ENCODE results near the gene FNDC7. TPM values are rescaled to one million over a fixed set of nuclear protein-coding genes. Genes with fewer than 3 reads are reported as not detected.
A peak's percentile ranks its signal among the peaks of the same experiment; 100 is the strongest.
"Not testable (repeated sequence)": the region's sequence is repeated elsewhere in the genome, so short reads cannot be mapped to it uniquely, and the experiment has no call there.

FNDC7 gene
- total RNA-seq, 2 experiments from 2014 or later: not detected

DNA sequence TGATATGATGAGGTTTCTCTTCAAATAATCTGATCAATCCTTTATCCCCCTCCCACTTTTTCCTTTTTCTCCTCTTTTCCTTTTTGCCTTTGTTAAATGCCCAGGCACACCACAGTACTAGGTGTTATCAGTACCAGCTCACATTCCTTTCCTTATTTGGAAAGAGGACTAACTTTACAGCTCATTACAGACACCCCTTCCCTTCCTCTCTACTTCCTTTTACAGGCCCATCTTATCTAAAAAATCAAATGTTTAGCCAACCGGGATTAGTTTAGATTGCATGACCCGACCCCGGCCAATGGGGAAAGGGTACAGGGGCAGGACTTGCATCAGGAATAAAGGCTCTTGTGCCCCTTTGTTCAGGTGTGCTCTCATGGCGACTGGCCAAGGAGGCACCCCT lies 31.0 kb upstream of the FNDC7 start:
- H3K4me1 Mint-ChIP-seq (ENCODE audit: low read depth); intact Hi-C loops (cut with micrococcal nuclease); DNase-seq; H3K9me3 Mint-ChIP-seq; H3K27me3 Mint-ChIP-seq; H3K27ac Mint-ChIP-seq; H3K36me3 Mint-ChIP-seq; H3K4me3 Mint-ChIP-seq: not testable (repeated sequence)
- CTCF ChIA-PET: interaction anchor here (0.7 kb wide), 1 partner anchor 93 kb away, joined by 3 read pairs; no protein-coding TSS in a partner anchor
- POLR2A ChIA-PET: interaction anchor here (4.1 kb wide), 1 partner anchor 11 kb away, joined by 19 read pairs; the partner anchor contains the start of gene PRPF38B

DNA sequence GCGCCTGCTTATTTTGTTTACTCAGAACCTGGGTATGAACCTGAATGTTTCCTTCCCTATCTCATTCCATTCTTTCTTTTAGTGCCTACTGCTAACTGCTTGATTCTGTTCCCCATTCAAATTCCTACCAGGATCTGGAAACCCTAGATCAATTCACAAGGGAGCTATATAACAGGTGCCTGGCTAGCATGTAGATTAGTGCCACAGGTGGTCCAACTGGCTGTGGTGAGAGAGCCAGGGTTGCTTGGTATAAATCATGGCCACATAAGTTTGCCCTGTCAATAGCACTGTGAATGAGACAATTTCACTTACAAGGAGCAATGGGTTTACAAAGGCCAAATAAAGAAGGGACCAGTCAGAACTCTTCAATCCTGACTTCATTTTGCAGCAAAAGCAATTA lies 27.2 kb upstream of the FNDC7 start:
- no peak overlapping the region for H3K4me3 Mint-ChIP-seq
- no peaks in the 10 kb centered on the region for H3K36me3 Mint-ChIP-seq
- H3K4me1 Mint-ChIP-seq (ENCODE audit: low read depth): peaks cover 6% of the 10 kb centered on the region
- POLR2A ChIA-PET: no interaction called here
- H3K27ac Mint-ChIP-seq: no peak overlapping the region
- no peak for DNase-seq
- CTCF ChIA-PET: no interaction called here
- H3K9me3 Mint-ChIP-seq: no peaks in the 10 kb centered on the region
- intact Hi-C loops (cut with micrococcal nuclease): no loop called here
- no peaks in the 10 kb centered on the region for H3K27me3 Mint-ChIP-seq

GRCh38 chr1:108686614-108687313 lies 25.9 kb upstream of the FNDC7 start:
- DNase-seq: no peak
- no peaks in the 10 kb centered on the region for H3K9me3 Mint-ChIP-seq
- H3K27me3 Mint-ChIP-seq: no peaks in the 10 kb centered on the region
- intact Hi-C loops (cut with micrococcal nuclease): no loop called here
- no peaks in the 10 kb centered on the region for H3K36me3 Mint-ChIP-seq
- no peak overlapping the region for H3K27ac Mint-ChIP-seq
- POLR2A ChIA-PET: no interaction called here
- no peak overlapping the region for H3K4me3 Mint-ChIP-seq
- CTCF ChIA-PET: no interaction called here
- H3K4me1 Mint-ChIP-seq (ENCODE audit: low read depth): peaks cover 16% of the 10 kb centered on the region

GRCh38 chr1:108691128-108691941 lies 21.4 kb upstream of the FNDC7 start:
- Mint-ChIP-seq H3K27me3 (no peaks in the 10 kb centered on the region), H3K27ac (peak overlapping the region; percentile 99), H3K4me3 (peak overlapping the region; percentile 96), H3K9me3 (no peaks in the 10 kb centered on the region), H3K4me1 (ENCODE audit: low read depth) (peaks cover 29% of the 10 kb centered on the region), H3K36me3 (peaks cover 33% of the 10 kb centered on the region)
- ChIA-PET CTCF (interaction anchor here (0.8 to 3.4 kb wide), 10 partner anchors 15 to 179 kb away, joined by 3 to 31 read pairs (median 6); partner anchors contain the start of genes EEIG2 and HENMT1), POLR2A (interaction anchor here (0.9 to 5.0 kb wide), 18 partner anchors 9 to 491 kb away, joined by 3 to 79 read pairs (median 9); partner anchors contain the start of genes CLCC1, EEIG2, HENMT1 and SLC25A24)
- DNase-seq: no peak
- intact Hi-C loops (cut with micrococcal nuclease): loop anchor here (5.0 kb wide), 3 partner anchors 129 to 271 kb away; partner anchors contain the start of genes CLCC1 and EEIG2

GRCh38 chr1:108691942-108692723 lies 20.6 kb upstream of the FNDC7 start, which contains the start of gene PRPF38B:
Gene PRPF38B (plus strand): TSS chr1:108692310. CDS start chr1:108692592, 282 bp downstream.
- ChIA-PET POLR2A (interaction anchor here (0.6 to 5.0 kb wide), 23 partner anchors 10 to 491 kb away, joined by 3 to 79 read pairs (median 6); partner anchors contain the start of genes CLCC1, EEIG2, HENMT1 and SLC25A24), CTCF (interaction anchor here (0.8 to 3.4 kb wide), 14 partner anchors 11 to 206 kb away, joined by 3 to 31 read pairs (median 6); partner anchors contain the start of genes EEIG2, HENMT1 and STXBP3)
- H3K4me1 Mint-ChIP-seq (ENCODE audit: low read depth): peaks cover 37% of the 10 kb centered on the region
- peaks cover 40% of the 10 kb centered on the region for H3K36me3 Mint-ChIP-seq
- peak; percentile 97 for DNase-seq
- intact Hi-C loops (cut with micrococcal nuclease): loop anchor here (1.0 to 5.0 kb wide), 10 partner anchors 17 to 421 kb away; partner anchors contain the start of genes CLCC1, EEIG2, GPSM2 and STXBP3
- H3K4me3 Mint-ChIP-seq: peak within 1 kb of the TSS; percentile 96
- H3K27me3 Mint-ChIP-seq: no peaks in the 10 kb centered on the region
- peak within 1 kb of the TSS; percentile 99 for H3K27ac Mint-ChIP-seq
- no peaks in the 10 kb centered on the region for H3K9me3 Mint-ChIP-seq

DNA sequence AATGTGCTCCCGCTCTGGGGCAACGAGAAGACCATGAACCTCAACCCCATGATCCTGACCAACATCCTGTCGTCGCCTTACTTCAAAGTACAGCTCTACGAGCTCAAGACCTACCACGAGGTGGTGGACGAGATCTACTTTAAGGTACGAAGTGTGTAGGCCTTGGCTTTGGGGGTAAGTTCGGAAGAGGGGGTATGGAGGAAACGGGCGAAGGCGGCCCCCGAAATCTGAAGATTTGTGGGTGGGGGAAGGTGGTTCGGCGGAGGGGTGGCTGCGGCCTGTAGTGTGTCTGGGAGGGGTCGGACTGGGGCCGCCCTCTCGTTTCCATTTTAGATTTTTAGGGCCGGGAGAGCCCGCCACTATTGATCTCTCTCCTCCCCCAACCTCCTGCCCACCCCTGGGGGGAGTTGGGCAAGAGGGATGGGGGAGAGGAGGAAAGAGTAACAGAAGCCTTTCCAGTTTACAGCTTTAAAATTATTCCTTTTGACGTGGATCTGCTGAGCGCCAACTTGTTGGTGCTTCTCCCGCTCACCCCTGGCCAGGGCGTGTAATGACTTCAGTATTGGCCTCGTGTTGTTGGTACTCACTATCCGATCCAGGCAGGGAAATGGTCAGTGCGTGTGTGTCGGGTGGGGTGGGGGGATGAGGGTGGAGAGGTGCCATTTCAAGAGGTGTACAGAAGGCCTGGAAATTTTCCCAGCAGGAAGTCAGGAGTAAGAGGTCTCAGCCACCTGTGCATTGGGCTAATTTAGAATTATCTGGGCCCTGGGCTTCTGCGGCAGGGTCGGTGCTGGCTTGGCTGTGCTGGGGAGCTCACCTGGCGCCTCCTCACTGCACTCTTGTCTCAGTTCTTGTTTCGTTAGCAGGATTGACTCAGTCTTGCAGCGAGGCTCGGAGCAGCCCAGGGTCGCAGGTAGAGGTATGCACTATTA lies 19.7 kb upstream of the FNDC7 start:
- intact Hi-C loops (cut with micrococcal nuclease): loop anchor here (1.0 to 5.0 kb wide), 10 partner anchors 16 to 420 kb away; partner anchors contain the start of genes CLCC1, EEIG2, GPSM2 and STXBP3
- DNase-seq: peak; percentile 78
- Mint-ChIP-seq H3K27ac (peak overlapping the region; percentile 99), H3K27me3 (no peaks in the 10 kb centered on the region), H3K36me3 (peaks cover 47% of the 10 kb centered on the region), H3K4me3 (peak overlapping the region; percentile 96), H3K9me3 (no peaks in the 10 kb centered on the region), H3K4me1 (ENCODE audit: low read depth) (peaks cover 44% of the 10 kb centered on the region)
- CTCF ChIA-PET: interaction anchor here (0.8 to 3.4 kb wide), 13 partner anchors 10 to 205 kb away, joined by 3 to 31 read pairs (median 7); partner anchors contain the start of genes EEIG2, HENMT1 and STXBP3
- POLR2A ChIA-PET: interaction anchor here (0.6 to 5.0 kb wide), 21 partner anchors 10 to 407 kb away, joined by 3 to 79 read pairs (median 7); partner anchors contain the start of genes CLCC1, EEIG2, HENMT1 and STXBP3

- Mint-ChIP-seq H3K4me3 (peak overlapping the region; percentile 55), H3K27me3 (no peaks in the 10 kb centered on the region), H3K27ac (peak overlapping the region; percentile 73), H3K9me3 (no peaks in the 10 kb centered on the region), H3K36me3 (peaks cover 72% of the 10 kb centered on the region), H3K4me1 (ENCODE audit: low read depth) (peaks cover 59% of the 10 kb centered on the region)
- POLR2A ChIA-PET: interaction anchor here (1.3 kb wide), 1 partner anchor 9 kb away, joined by 4 read pairs; no protein-coding TSS in a partner anchor
- CTCF ChIA-PET: interaction anchor here (1.0 kb wide), 1 partner anchor 9 kb away, joined by 3 read pairs; no protein-coding TSS in a partner anchor
- intact Hi-C loops (cut with micrococcal nuclease): no loop called here
- no peak for DNase-seq
These were observed 17.2 kb upstream of the FNDC7 start for GRCh38 chr1:108695535-108695934.

DNA sequence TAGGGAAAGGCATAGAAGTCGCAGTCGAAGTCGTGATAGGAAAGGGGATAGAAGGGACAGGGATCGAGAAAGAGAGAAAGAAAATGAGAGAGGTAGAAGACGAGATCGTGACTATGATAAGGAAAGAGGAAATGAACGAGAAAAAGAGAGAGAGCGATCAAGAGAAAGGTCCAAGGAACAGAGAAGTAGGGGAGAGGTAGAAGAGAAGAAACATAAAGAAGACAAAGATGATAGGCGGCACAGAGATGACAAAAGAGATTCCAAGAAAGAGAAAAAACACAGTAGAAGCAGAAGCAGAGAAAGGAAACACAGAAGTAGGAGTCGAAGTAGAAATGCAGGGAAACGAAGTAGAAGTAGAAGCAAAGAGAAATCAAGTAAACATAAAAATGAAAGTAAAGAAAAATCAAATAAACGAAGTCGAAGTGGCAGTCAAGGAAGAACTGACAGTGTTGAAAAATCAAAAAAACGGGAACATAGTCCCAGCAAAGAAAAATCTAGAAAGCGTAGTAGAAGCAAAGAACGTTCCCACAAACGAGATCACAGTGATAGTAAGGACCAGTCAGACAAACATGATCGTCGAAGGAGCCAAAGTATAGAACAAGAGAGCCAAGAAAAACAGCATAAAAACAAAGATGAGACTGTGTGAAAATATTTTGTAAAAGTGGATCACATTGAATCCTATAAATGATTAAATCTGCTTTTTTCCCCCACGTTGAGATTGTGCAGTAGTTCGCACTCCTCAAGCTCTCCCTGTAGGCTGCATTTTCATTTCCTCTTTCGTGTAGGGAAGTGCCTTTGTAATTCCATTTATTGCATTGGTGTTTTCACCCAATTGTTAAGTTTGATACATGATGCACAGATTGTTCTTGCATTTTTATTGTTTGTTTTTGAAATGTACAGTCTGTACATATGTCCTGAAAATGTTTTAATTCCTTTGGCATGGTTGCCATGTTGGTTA lies 13.1 kb upstream of the FNDC7 start:
- Mint-ChIP-seq H3K4me1 (ENCODE audit: low read depth) (peaks cover 74% of the 10 kb centered on the region), H3K9me3 (no peaks in the 10 kb centered on the region), H3K27ac (peak overlapping the region; percentile 86), H3K36me3 (peaks cover 63% of the 10 kb centered on the region), H3K4me3 (peak overlapping the region; percentile 53), H3K27me3 (no peaks in the 10 kb centered on the region)
- POLR2A ChIA-PET: no interaction called here
- intact Hi-C loops (cut with micrococcal nuclease): no loop called here
- DNase-seq: no peak
- CTCF ChIA-PET: no interaction called here

DNA sequence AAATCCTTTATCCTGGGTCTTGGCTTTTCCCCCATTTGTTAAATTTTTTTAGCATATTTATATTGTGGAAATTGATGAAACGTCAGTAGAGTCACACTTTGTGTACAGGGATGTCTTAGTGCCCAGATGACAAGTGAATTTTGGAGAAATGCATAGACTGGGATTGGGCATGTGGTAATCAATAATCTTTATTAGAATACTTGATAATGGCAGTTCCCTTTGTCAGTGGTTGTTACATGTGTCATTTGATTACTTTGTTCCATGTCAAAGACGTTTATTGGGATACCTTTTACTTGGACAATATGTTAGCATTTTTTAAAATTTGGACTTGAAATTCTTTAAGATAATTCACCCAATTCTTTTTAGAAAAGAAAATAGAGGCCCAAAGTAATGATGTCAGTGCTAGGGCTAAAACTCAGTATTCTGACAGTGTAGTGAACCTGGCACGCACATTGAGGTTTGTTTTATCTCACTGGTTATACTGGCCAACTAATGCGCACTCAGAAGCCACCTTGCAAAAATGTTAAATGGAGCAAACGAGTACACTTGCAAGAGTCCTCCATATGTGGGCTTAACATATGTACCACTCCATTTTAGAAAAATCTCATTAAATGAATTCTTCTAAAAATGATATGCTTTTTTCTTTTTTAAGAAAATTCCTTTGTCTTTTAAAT lies 11.4 kb upstream of the FNDC7 start:
- CTCF ChIA-PET: interaction anchor here (3.7 kb wide), 1 partner anchor 8 kb away, joined by 13 read pairs; the partner anchor contains the start of gene PRPF38B
- intact Hi-C loops (cut with micrococcal nuclease): no loop called here

More for the DNA sequence above, 11.4 kb upstream of the FNDC7 start:
- Mint-ChIP-seq H3K27ac (no peak overlapping the region), H3K36me3 (peaks cover 51% of the 10 kb centered on the region), H3K27me3 (no peaks in the 10 kb centered on the region), H3K9me3 (no peaks in the 10 kb centered on the region), H3K4me1 (ENCODE audit: low read depth) (peaks cover 78% of the 10 kb centered on the region), H3K4me3 (no peak overlapping the region)
- POLR2A ChIA-PET: interaction anchor here (2.9 kb wide), 1 partner anchor 8 kb away, joined by 39 read pairs; the partner anchor contains the start of gene PRPF38B
- DNase-seq: no peak
